Esophagus squamous epithelium (tissue), 5 donors: ENCODE data around the gene ENDOU. TPM values are rescaled to one million over a fixed set of nuclear protein-coding genes. Genes with fewer than 3 reads are reported as not detected.
"Not testable (repeated sequence)": the region's sequence is repeated elsewhere in the genome, so short reads cannot be mapped to it uniquely, and the experiment has no call there.

Experiments
- DNase-seq: peaks from one replicate; lab custom pipeline; 2025; lab: John Stamatoyannopoulos, UW
- H3K27ac ChIP-seq, 4 donors: fragments of 200-600 bp; sonication (generic); one replicate each; pipeline ENCODE4 v1.5.1; 2016 to 2019; ENCODE audit warnings: mild to moderate bottlenecking in 1 of 4
- H3K27me3 ChIP-seq, 4 donors: fragments of 200-600 bp; sonication (generic); 1 replicate in 3 of 4; 2 replicates in 1 of 4; pipeline versions ENCODE4 v1.5.1 to v1.6.0; 2017 to 2021; ENCODE audit warnings: antibody characterized with exemption in 1 of 4
- H3K36me3 ChIP-seq, 3 donors: fragments of 200-600 bp; sonication (generic); one replicate each; pipeline ENCODE4 v1.5.1; 2016 to 2019
- H3K4me1 ChIP-seq, 3 donors: fragments of 200-600 bp; sonication (generic); one replicate each; pipeline ENCODE4 v1.5.1; 2017 to 2019
- H3K4me3 ChIP-seq, 4 donors: fragments of 200-600 bp; sonication (generic); 1 replicate in 3 of 4; 2 replicates in 1 of 4; pipeline ENCODE4 v1.5.1; 2016 to 2019; ENCODE audit warnings: mild to moderate bottlenecking in 2 of 4, moderate library complexity in 1 of 4
- H3K9me3 ChIP-seq, 3 donors: fragments of 200-600 bp; sonication (generic); one replicate each; pipeline ENCODE4 v1.5.1; 2016 to 2019
- POLR2A ChIP-seq, 4 donors: fragments of 450-650 bp; IDR thresholded peaks; one replicate each; pipeline ENCODE4 v1.6.1; 2017; ENCODE audit warnings: antibody characterized with exemption in 4 of 4, mild to moderate bottlenecking in 4 of 4, moderate library complexity in 3 of 4
- WGBS, 2 donors: methylation state at CpG; one replicate each; pipeline ENCODE4 v1.1.5; 2018; 5-methylcytosine and 5-hydroxymethylcytosine counted together
- intact Hi-C: fragments of 100-400 bp; cut with DNase I; formaldehyde crosslinking; loops from one replicate; pipeline ENCODE4 v1.15.0; 2022
- total RNA-seq, 4 donors: library from RNA; depleted of rRNA; stranded (reverse); fragments of >200 nt; gene quantifications; one replicate each; pipeline ENCODE4 v1.1.0, GENCODE V29; 2016
- TF ChIP-seq, protein P1 (sequence below), 6 experiments: fragments of 450-650 bp in 4 of 6; fragments of 200-600 bp in 2 of 6; sonication (generic) in 2 of 6; IDR thresholded peaks; one replicate each; pipeline ENCODE4 v1.5.1; 2016 to 2019; ENCODE audit warnings: antibody characterized with exemption in 6 of 6, mild to moderate bottlenecking in 4 of 6, moderate library complexity in 4 of 6
- donor health status: DM: yes; HTN: yes; CAD: no.

The ENDOU gene
- total RNA-seq, 4 donors from 2014 or later, result 39.8 to 112 (median 46.3) TPM

DNA sequence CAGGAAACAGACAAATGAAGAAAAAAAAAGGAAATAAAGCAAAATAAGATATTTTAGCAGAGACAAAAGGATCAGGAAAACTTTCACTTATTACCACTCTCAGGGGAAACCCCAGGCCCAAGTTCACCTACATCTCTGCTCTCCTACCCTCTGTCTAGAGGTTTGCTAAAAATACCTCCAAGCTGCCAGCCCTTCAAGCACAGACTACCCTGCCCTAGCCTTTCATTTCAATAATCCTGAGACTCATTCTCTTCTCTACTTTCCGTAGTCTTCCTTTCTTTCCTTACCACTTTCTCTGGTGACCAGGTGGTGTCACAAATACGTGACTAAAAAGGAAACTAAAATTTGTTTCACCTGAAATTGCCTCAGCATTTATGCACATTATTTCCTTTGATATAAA, 53.2 kb downstream of the ENDOU start:
- H3K36me3 ChIP-seq, result peaks cover 0 to 96% (median 10%) of the 10 kb centered on the region in 3 donors
- TF ChIP-seq, protein P1, sequence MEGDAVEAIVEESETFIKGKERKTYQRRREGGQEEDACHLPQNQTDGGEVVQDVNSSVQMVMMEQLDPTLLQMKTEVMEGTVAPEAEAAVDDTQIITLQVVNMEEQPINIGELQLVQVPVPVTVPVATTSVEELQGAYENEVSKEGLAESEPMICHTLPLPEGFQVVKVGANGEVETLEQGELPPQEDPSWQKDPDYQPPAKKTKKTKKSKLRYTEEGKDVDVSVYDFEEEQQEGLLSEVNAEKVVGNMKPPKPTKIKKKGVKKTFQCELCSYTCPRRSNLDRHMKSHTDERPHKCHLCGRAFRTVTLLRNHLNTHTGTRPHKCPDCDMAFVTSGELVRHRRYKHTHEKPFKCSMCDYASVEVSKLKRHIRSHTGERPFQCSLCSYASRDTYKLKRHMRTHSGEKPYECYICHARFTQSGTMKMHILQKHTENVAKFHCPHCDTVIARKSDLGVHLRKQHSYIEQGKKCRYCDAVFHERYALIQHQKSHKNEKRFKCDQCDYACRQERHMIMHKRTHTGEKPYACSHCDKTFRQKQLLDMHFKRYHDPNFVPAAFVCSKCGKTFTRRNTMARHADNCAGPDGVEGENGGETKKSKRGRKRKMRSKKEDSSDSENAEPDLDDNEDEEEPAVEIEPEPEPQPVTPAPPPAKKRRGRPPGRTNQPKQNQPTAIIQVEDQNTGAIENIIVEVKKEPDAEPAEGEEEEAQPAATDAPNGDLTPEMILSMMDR (IDR thresholded peaks at IDR 0.05), result no peak
- no peak for TF ChIP-seq POLR2A (IDR thresholded peaks at IDR 0.05)
- no peak overlapping the region for H3K4me3 ChIP-seq
- H3K27ac ChIP-seq, result no peak overlapping the region
- no peak for DNase-seq
- no peaks in the 10 kb centered on the region for H3K9me3 ChIP-seq
- H3K27me3 ChIP-seq, result no peaks in the 10 kb centered on the region
- H3K4me1 ChIP-seq, result no peaks in the 10 kb centered on the region
- intact Hi-C loops, result no loop called here
- WGBS, 2 donors, result 81 to 89% methylated on average over 2 of the region's 2 CpGs

GRCh38 chr12:47667935-47668334, 57.4 kb downstream of the ENDOU start:
- 92 to 96% methylated on average over 6 of the region's 6 CpGs for WGBS, 2 donors
- H3K4me1 ChIP-seq, H3K27me3 ChIP-seq, DNase-seq, H3K9me3 ChIP-seq, H3K4me3 ChIP-seq, intact Hi-C loops, H3K27ac ChIP-seq: not testable (repeated sequence)
- peaks cover 0 to 97% (median 10%) of the 10 kb centered on the region in 3 donors for H3K36me3 ChIP-seq

Other genes with a start within 250 kb of the ENDOU start
- 10 to 100 TPM in 3 of 4 donors, 1 to 10 TPM in 1; 7.7 to 20.3 (median 17.7) TPM for gene RPAP3, start 19.5 kb downstream of the ENDOU start, total RNA-seq
- gene RAPGEF3, start 33.4 kb upstream of the ENDOU start, total RNA-seq, result 10 to 100 TPM; 12.9 to 39.3 (median 22.5) TPM
- 10 to 100 TPM; 18.9 to 35.4 (median 25.4) TPM for gene SLC48A1, start 47.7 kb upstream of the ENDOU start, total RNA-seq
- gene HDAC7, start 94.4 kb upstream of the ENDOU start, total RNA-seq, result 10 to 100 TPM; 19.8 to 37.2 (median 24.0) TPM
- gene VDR, start 179.5 kb upstream of the ENDOU start, total RNA-seq, result 10 to 100 TPM; 16.6 to 25.0 (median 21.3) TPM
- 10 to 100 TPM; 24.1 to 92.7 (median 63.5) TPM for gene TMEM106C, start 238.1 kb upstream of the ENDOU start, total RNA-seq